ENCODE measurements around the gene NR4A1.

The NR4A1 gene

DNA sequence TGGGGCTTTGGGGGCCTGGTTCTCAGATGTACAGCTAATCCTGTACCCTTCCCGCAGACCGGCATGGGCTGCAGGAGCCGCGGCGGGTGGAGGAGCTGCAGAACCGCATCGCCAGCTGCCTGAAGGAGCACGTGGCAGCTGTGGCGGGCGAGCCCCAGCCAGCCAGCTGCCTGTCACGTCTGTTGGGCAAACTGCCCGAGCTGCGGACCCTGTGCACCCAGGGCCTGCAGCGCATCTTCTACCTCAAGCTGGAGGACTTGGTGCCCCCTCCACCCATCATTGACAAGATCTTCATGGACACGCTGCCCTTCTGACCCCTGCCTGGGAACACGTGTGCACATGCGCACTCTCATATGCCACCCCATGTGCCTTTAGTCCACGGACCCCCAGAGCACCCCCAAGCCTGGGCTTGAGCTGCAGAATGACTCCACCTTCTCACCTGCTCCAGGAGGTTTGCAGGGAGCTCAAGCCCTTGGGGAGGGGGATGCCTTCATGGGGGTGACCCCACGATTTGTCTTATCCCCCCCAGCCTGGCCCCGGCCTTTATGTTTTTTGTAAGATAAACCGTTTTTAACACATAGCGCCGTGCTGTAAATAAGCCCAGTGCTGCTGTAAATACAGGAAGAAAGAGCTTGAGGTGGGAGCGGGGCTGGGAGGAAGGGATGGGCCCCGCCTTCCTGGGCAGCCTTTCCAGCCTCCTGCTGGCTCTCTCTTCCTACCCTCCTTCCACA lies 7.6 kb downstream of the NR4A1 start:
- no peak for DNase-seq (ENCODE audit: low spot score)

DNA sequence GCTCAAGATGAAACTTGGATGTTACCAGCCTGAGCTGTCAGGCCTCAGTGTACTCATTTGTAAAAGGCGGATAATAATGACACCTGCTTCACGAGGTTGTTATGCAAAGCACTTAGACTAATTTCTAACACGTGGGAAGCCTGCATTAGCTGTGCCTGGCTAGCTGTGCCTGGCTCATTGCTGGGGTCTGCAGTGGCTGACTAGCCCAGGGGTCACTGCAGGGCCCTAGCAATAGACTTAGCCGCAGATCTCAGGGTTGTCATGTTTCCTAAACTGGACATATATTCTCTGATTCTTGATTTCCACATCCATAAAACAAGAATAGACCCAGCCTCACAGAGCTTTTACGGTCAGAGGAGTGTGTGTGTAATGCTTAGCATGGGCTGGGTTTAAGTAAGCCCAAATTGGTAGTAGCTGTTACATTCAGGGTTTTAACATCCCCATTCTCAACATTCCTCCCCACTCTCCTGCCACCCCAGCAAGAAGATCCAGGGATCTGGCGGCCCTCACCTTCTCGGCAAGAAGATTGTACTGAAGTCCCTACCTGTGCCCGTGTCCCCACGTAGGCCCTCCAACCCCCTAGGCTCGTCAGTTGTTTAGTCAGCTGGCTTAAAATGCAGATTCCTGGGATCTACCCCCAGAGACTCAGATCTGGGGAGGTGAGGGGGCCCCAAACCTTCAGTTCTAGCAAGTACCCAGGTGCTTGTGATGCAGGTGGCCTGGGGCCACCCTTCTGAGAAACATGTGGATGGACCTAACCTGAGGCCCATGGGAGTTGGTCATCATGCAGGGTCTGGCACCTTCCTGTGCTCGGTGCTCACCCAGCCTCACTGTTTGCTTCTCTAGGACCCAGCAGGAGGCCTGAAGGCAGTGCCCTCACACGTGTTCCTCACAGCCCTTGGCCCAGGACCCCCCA lies 8.6 kb downstream of the NR4A1 start:
- DNase-seq (ENCODE audit: low spot score): no peak

DNA sequence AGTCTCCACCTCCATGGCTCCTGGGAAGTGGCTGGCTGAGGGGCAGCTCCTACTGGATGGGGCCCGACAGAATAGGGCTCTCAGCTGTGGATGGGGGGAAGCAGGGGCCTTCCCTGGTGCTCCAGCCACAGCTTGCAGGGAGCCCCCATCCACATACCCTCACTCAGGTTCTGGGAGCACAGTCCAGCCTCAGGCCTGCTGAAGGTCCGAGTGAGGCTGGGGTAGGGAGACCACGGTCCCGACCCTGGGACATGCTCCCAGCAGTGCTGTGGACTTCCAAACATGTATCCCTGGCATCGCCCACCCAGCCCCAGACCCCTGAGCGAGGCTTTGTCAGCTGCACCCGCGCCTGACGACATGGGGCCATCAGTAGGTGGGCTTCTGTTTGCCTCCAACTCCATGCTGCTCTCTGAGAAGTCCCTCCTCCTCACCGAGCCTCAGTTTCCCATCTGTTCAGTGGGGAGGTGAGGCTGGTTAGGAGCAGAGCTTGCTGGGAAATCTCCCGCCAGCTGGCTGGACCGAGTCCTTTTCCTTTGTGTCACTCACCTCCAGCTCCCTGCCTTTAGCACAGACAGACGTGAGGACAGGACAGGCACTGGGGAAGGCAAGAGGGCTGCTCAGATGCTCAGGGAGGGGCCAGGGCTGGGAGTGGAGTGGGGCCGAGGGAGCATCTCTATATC lies 9.4 kb downstream of the NR4A1 start:
- no peak for DNase-seq (ENCODE audit: low spot score)

DNA sequence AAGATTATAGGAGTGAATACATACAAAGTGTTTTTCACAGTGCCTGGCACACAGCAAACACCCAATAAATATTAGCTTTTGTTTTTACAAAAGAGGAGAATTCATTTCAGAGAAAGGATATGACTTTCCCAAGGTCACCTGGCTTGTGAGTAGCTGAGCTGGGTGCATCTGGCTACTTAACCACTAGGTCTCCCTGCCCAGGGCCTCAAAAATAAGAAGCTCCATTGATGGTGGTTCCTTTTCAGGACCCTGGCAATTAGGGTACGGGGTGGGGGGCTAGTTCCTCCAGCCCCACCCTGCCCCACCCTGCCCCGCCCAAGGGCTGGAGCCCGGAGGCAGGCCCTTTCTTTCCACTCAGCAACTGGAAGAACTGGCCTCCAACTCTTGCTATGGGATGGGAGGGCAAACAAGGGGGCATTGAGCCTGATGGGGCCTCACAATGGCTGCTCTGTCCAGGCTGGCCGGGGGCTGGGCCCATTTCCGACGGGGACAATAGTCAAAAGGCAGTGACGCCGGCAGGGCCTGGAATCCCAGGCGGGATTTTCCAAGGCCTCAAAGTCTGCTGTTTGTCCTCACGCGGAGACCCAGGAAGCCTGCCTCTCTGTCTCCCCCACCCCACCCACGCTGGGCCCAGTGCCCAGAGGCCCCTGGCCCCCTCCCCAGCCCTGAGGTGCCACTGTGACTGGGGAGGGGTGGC lies 10.4 kb downstream of the NR4A1 start:
- no peak for DNase-seq (ENCODE audit: low spot score)

DNA sequence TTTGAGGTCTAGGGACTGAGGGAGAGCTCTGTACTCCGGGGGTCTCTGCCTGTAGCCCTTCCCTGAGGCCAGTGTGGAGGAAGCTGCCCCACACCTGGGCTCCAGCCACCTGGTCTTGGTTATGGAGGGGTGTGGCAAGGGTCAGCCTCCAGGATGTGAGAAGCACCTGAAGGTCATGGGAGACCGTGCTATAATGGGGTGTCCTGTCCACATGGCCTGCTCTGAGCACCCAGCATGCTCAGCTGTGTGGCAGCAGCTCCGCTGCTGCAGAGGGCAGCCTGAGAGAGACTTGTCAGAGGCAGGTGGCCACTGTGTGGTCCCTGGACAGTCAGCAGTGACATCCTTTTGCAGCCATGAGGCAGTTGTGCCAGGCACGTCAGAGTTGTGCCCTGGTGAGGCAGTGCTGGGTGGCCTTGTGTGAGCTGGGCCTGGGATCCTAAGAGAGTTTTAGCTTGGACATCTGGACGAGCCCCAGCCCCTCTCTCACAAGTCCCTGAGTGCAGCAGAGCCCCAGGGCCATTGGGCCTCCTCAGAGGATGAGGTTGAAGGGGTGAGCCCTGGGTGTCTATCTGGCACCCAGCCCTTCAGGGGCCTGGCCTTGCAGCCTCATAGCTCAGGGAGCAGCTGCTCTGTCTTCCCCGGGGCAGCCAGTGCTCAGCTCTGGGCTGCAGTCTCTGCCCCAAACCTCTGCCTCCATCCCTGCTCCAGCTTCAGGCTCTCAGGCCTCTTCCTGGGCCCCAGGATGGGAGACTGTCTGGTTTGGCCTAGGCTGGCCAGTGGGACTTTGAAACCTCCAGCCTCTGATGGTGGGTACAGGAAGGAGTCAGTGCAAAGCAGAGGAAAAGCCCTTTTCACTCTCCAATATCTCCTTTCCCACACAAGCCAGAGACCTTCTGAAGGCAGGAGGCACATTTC lies 11.2 kb downstream of the NR4A1 start:
- no peak for DNase-seq (ENCODE audit: low spot score)

DNA sequence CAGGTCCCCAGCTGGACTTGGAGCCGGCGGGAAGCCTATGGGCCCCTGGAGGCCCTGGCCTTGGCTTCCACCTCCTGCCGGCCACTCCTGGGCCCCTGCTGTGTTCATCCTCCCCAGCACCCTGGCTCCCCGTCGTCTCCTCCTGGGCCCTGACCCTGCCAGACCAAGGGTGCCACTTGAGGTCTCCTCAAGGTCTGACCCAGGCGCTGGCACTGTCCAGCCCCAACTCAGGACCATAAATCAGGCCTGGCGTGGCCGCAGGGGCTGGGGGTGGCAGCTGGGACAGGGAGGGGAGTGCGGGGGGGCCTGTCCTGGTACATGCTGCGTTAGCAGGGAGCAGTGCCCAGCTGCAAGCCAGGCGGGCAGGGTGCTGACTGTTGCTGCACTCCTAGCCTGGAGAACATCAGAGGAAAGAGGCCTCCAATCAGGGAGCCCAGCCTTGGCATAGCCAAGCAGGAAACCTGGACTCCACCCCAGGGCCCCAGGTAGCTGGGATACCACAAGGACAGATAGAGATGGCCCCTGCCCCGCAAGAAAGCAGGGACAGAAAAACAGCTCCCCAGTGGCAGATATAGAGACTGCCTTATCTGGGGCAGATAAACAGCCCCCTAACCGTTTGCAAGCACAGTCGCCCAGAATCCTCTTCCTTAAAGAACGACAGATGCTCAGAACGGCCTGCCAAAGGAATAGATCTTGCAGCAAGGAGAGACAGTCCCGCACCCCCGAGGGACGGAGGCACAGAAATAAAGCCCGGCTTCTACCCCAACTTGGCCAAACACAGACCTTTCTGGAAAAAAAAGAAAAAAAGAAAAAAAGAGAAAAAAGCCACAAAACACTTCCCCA lies 12.1 kb downstream of the NR4A1 start:
- no peak for DNase-seq (ENCODE audit: low spot score)

DNA sequence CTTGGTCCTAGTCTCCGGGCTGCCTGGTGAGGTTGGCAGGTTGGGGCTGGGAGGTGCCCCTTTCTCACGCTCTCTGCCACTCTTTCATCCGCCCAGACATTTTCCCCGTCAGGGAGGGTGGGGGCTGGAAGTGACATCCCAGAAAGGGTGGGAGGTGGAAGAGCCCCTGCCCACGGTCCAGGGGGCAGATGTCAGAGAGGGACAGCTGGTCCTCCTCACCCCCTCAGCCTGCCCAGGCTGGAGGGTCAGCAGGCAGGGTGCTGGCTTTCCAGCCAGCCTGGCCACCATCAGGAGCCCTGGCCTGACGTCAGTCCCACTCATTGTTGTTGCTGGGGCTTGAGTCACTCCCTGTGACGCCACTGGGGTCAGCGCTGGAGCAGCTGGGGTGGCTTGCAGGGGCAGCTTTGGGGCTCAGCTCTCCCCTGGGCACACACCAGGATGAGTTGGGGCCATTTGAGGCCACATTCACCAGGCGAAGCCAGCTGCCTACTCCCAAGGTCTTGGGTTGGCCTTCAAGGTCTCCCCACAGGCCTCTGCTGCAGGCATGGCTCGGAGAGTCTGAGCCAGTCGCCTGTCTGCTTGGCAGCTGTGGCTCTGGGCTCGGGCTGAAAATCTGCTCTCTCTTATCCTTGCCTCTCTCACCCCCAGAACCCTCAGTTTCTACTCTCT lies 12.9 kb downstream of the NR4A1 start:
- DNase-seq (ENCODE audit: low spot score): no peak

DNA sequence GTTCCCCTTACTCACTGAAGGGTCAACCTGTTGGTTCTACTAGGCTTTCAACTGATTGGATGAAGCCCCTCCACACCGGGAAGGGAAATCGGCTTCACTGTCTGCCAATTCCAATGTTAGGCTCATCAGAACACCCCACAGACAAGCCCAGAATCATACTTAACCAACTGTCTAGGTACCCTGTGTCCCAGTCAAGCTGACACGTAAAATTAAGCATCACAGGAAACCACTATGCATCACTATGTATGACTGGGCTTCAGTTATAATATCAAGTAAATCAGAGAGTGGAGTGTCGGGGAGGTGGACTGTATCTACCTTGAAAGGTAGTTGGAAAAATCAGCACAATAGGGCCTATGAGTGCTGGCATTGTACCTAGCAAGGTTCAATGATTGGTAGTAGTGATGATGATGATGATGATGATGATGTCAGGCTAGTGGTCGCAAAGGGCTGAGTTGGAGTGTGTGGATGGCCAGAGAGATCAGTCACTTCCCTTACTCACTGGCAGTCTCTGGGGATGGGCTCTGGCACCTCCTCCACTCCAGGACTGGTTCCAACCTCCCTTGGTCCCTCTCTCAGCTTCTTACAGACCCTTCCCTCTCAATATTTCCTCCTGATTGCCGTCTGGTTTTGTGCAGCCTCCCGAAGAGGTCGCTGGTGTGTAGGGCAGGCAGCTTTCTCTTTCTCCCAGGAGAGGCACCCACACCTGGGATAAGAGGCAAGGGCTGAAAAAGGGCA lies 15.3 kb downstream of the NR4A1 start:
- no peak for DNase-seq (ENCODE audit: low spot score)

DNA sequence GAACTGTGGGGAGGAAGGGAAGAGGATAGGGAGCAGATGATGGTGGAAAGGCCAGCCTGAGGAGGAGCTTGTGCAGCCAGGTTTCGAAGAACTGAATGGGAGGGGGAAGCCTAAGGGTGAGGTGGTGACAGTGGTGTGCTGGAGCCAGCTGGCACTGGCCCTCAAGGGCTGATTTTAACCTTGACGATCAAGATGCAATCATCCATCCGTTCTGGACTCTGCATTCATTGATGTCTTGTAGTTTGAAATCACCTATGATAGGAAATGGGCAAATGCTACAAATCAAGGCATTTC lies 15.8 kb downstream of the NR4A1 start:
- DNase-seq (ENCODE audit: low spot score): no peak

DNA sequence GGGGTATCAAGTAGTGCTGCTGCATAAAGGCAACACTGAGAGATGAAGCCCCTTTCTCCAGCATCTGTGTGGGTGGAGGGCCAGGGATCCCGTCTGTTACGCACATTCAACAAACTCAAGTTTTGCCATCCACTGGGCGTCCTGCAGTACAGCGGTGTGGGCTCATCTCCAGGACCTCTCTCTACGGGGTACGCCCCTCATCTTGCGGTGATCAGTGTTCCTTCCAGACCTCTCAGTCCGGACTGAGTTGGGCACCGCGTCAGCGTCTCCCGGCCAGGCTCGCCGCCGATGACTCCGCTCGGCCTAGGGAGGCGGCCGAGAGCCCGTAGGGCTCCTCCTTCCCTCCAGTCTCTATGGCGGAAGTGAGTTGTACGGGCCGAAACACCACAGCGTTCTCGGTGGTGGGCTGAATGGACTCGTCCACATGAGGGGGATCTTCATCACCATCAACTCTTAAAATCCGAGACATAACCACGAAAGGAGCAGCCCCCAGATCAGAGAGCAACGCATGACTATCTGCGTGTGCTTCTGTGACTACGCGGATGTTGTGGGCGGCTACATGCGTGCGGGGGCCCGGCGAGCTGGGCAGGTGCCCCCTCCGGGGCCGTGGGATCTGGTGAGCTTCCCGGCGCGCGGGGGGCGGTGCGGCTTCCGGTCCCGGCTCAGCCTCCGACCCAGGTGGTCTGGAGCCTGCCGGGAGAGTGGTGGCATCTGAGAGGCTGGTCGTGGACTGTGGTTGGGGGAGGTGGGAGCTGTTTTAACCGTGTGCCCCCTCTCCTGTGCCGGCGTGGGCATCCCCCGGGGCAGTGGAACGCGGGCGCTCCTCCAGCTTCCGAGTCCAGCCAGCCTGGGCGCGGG lies 18.3 kb downstream of the NR4A1 start, which contains the start of gene ATG101:
ATG101 (plus strand) TSS at position 652 of the 858 bp plus-strand sequence. CDS start 3,673 bp downstream, outside the sequence.
- DNase-seq (ENCODE audit: low spot score): peak; percentile 88

DNA sequence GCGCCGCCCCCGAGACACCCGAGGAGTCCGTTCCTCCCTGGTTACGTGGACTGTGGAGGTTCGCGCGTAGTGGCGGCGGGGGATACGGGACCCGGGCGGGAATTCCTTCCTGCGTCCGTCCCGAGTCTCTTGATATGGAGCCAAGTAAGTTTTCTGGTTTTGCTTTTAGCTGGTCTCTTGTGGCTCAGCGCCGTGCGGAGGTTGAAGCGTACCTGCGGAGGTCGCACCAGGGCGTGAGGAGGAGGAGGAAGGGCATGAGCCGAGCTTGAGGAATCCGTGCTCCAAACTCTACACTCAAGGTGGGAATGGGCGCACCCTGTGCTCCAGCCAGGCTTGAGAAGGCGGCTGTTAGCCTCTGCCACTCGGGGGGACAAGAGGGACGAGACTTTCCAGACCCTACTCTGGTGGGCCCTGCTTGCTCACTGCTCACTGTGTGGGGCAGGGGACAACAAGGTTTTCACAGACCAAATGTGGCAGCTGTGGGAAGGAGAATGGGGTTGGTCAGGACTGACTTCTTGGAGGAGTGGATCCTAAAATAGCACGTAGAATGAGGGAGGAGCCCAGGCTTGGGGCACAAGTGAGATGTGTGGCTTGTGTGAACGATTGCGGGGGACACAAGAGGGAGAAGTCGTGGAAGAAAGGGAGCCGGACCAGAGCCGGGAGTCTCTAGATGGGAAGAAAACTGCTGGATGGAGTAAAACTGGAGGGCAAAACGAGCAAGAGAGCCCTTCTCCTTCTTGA lies 19.1 kb downstream of the NR4A1 start:
- no peak for DNase-seq (ENCODE audit: low spot score)

DNA sequence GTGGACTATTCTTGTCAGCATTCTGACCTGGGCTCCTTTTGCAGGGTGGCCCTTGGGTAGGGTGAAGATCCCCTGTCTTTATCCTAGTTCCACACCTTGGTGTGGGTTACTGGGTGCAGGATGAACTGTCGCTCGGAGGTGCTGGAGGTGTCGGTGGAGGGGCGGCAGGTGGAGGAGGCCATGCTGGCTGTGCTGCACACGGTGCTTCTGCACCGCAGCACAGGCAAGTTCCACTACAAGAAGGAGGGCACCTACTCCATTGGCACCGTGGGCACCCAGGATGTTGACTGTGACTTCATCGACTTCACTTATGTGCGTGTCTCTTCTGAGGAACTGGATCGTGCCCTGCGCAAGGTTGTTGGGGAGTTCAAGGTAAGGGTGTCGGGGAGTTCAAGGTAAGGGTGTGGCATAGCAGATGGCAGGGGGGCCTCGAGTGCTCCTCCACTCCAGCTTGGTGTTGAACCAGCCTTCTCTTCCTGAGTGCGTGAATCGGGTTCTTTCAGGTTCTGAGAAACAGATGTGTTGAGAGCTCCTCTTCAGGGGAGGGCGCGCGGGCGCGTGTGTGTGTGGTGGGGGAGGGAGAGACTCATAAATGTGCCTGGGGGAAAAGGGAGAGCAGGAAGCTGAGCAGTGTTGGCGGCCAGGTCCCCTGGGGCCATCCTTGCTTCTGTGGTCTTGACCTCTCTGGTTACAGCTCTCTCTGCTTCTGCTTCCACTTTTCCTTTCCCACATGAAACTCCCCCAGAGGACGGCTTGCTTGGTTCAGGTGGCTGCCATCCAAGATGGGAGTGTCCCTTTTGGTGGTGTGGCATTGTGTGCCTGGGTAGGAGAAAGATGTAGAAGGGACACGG lies 22.5 kb downstream of the NR4A1 start:
- no peak for DNase-seq (ENCODE audit: low spot score)

DNA sequence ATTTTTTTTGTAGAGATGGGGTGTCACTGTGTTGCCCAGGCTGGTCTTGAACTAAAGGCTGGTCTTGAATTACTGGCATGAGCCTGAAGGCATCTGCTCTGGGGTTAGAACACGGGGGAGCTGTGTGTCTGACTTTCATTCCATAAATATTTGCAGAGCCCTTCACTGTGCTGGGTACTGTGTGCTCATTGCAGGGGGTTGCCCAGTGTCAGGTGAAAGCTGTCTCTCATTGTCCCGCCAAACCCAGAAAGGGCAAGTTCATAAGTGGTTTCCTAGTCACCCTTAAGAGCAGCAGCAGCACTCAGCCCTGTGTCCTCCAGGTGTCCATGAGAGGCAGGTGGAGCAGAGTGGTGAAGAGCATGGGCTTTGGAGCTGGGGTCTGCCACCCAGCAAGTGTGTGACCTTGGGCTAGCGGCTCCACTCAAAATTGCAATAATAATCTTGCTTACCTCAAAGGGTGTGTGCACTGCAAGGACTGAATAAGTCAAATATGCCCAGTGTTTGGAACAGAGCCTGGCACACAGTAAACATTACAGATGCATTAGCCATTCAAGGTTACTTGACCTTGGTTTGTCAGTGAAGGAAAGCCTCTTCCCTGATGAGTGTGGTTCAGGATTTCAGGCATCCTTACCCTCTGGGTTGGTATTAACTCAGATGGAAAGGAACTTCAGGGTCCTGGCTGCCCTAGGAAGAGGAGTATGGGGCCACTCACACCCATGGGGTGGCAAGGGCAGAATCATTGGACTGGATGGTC lies 23.9 kb downstream of the NR4A1 start:
- DNase-seq (ENCODE audit: low spot score): no peak

DNA sequence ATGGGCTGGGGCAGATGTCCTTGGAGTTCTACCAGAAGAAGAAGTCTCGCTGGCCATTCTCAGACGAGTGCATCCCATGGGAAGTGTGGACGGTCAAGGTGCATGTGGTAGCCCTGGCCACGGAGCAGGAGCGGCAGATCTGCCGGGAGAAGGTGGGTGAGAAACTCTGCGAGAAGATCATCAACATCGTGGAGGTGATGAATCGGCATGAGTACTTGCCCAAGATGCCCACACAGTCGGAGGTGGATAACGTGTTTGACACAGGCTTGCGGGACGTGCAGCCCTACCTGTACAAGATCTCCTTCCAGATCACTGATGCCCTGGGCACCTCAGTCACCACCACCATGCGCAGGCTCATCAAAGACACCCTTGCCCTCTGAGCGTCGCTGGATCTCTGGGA lies 25.6 kb downstream of the NR4A1 start:
- no peak for DNase-seq (ENCODE audit: low spot score)

DNA sequence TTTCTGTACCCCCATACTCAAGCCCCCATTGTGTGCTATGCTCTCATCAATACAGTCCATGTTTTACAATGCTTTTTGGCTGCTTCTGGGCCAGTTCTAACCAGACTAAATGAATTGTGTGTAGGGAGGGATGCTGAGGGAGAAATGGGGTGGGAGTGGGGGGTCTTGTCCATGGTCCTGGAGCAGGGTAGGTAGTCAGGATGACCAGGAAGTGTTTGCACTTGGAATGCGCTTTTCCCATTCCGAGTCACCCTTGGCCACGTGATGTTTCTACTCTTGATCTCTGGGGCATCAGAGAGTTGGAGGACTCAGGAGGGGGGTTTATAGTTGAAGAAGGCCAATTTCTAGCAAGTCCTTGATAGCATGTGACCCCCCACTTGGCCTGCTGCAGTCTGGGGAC lies 27.0 kb downstream of the NR4A1 start:
- DNase-seq (ENCODE audit: low spot score): no peak

All from CD4-positive, alpha-beta T cell treated with Interleukin-6 at 100 ng/mL for 8 hours (primary cell).